GM12878 (cell line): ENCODE measurements around the gene RAB30. TPM values are rescaled to one million over a fixed set of nuclear protein-coding genes. Genes with fewer than 3 reads are reported as not detected.
"Not testable (repeated sequence)": the region's sequence is repeated elsewhere in the genome, so short reads cannot be mapped to it uniquely, and the experiment has no call there.

ENCODE experiments used
- ATAC-seq: fragments of 200-7000 bp; cut with Tn5 transposase; 3 replicates; pipeline ENCODE4 v1.9.1; 2020; ENCODE audit warnings: mild to moderate bottlenecking, moderate library complexity
- BruUV-seq: library from RNA; stranded (reverse); fragments of 400-500 nt; replicated peaks from 2 replicates; lab custom pipeline; 2021; lab: Mats Ljungman, UMichigan
- CTCF ChIA-PET: fragments of 300-600 bp; sonication (Branson Sonifier 250); formaldehyde crosslinking; extraction: SDS; loops from one replicate; lab custom pipeline; 2021; ENCODE audit warnings: inconsistent platforms; lab: Yijun Ruan, JAX
- POLR2A ChIA-PET: fragments of 350-600 bp; formaldehyde crosslinking; extraction: SDS; loops from one replicate; lab custom pipeline; 2021; ENCODE audit warnings: inconsistent platforms; lab: Charles Lee
- RAD21 ChIA-PET: fragments of 300-600 bp; sonication (Branson Sonifier 250); formaldehyde crosslinking; loops from one replicate; lab custom pipeline; 2023; ENCODE audit warnings: antibody characterized with exemption; ENCODE audit not compliant: unreplicated experiment; lab: Charles Lee
- SMC1A ChIA-PET: fragments of 300-600 bp; sonication (Branson Sonifier 250); formaldehyde crosslinking; loops from one replicate; lab custom pipeline; 2023; ENCODE audit not compliant: unreplicated experiment, uncharacterized antibody; lab: Charles Lee
- DNase-seq: peaks from one replicate; pipeline ENCODE4 v3.0.0-alpha.2; 2011; ENCODE audit warnings: low read depth, low spot score
- FAIRE-seq: peaks from 3 replicates; lab custom pipeline; 2011; peaks lifted over from hg19 to GRCh38; lab: Jason Lieb, UNC
- H2AFZ ChIP-seq: 2 replicates; pipeline ENCODE4 v1.6.0; 2011; ENCODE audit warnings: low read depth, low read length, control low read depth; ENCODE audit not compliant: control insufficient read depth
- H3K27ac ChIP-seq: 2 replicates; pipeline ENCODE4 v1.5.1; 2011; ENCODE audit warnings: control low read depth; ENCODE audit not compliant: control insufficient read depth, insufficient read depth
- H3K27me3 ChIP-seq, 2 experiments: replicated peaks in 1 of 2; 2 replicates each; pipeline versions ENCODE4 v1.6.0 to v1.6.1; 2011; ENCODE audit warnings: low read length in 1 of 2; ENCODE audit not compliant: control insufficient read depth in 2 of 2, insufficient read depth in 2 of 2
- H3K36me3 ChIP-seq, 2 experiments: 2 replicates each; pipeline ENCODE4 v1.5.1; 2011; ENCODE audit warnings: low read length in 1 of 2; ENCODE audit not compliant: control insufficient read depth in 2 of 2, insufficient read depth in 2 of 2
- H3K4me1 ChIP-seq: 2 replicates; pipeline ENCODE4 v1.6.1; 2011; ENCODE audit warnings: mild to moderate bottlenecking, low read length, moderate library complexity, mixed read lengths; ENCODE audit not compliant: control insufficient read depth, insufficient read depth
- H3K4me2 ChIP-seq: 2 replicates; pipeline ENCODE4 v1.6.0; 2011; ENCODE audit warnings: control low read depth; ENCODE audit not compliant: control insufficient read depth, insufficient read depth
- H3K4me3 ChIP-seq: fragments of 200-600 bp; sonication (generic); 2 replicates; pipeline ENCODE4 v1.5.1; 2016
- H3K79me2 ChIP-seq: 2 replicates; pipeline ENCODE4 v1.6.0; 2011; ENCODE audit warnings: low read length; ENCODE audit not compliant: control insufficient read depth, insufficient read depth
- H3K9ac ChIP-seq: 2 replicates; pipeline ENCODE4 v1.8.0; 2011; ENCODE audit warnings: low read length, control low read depth, mixed read lengths; ENCODE audit not compliant: control insufficient read depth, insufficient read depth
- H3K9me3 ChIP-seq: replicated peaks from 3 replicates; pipeline ENCODE4 v1.5.1; 2011; ENCODE audit warnings: mild to moderate bottlenecking, low read length; ENCODE audit not compliant: control insufficient read depth, insufficient read depth
- H4K20me1 ChIP-seq: 2 replicates; pipeline ENCODE4 v1.6.0; 2011; ENCODE audit not compliant: control insufficient read depth, insufficient read depth
- CHD1 ChIP-seq: IDR thresholded peaks from 2 replicates; pipeline ENCODE4 v1.6.1; 2012; ENCODE audit warnings: low read depth, low read length, improper control_type of control experiment
- CHD4 ChIP-seq: fragments of 200-600 bp; sonication (generic); IDR thresholded peaks from 2 replicates; pipeline ENCODE4 v1.6.1; 2016; ENCODE audit warnings: mild to moderate bottlenecking
- CREB1 ChIP-seq: IDR thresholded peaks from 2 replicates; pipeline ENCODE4 v1.6.1; 2012; ENCODE audit warnings: low read depth, mild to moderate bottlenecking, inconsistent platforms
- GATAD2B ChIP-seq: fragments of 450-650 bp; conservative IDR thresholded peaks from 2 replicates; pipeline ENCODE4 v1.6.1; 2017; ENCODE audit warnings: low read depth, mild to moderate bottlenecking, moderate library complexity
- MAX ChIP-seq: IDR thresholded peaks from 2 replicates; pipeline ENCODE4 v1.6.1; 2012; ENCODE audit warnings: low read depth, low read length, improper control_type of control experiment
- MTA3 ChIP-seq: IDR thresholded peaks from 2 replicates; pipeline ENCODE4 v1.6.1; 2012; ENCODE audit warnings: low read length, inconsistent platforms, borderline replicate concordance
- NFYA ChIP-seq: IDR thresholded peaks from 2 replicates; pipeline ENCODE4 v1.6.1; 2011; ENCODE audit warnings: low read depth, mild to moderate bottlenecking, low read length, improper control_type of control experiment, borderline replicate concordance
- NR2C1 ChIP-seq: fragments of 450-650 bp; IDR thresholded peaks from 2 replicates; pipeline ENCODE4 v1.6.1; 2017; ENCODE audit warnings: antibody characterized with exemption, mild to moderate bottlenecking, moderate library complexity
- POLR2A ChIP-seq: IDR thresholded peaks from 2 replicates; pipeline ENCODE4 v1.6.1; 2011; ENCODE audit warnings: low read depth, mild to moderate bottlenecking, low read length
- RAD21 ChIP-seq: IDR thresholded peaks from 2 replicates; pipeline ENCODE4 v1.6.1; 2011; ENCODE audit warnings: mild to moderate bottlenecking, low read depth, low read length, moderate library complexity; ENCODE audit not compliant: insufficient read depth
- RAD51 ChIP-seq: fragments of 450-650 bp; IDR thresholded peaks from 2 replicates; pipeline ENCODE4 v1.6.1; 2016; ENCODE audit warnings: moderate library complexity, mild to moderate bottlenecking, inconsistent platforms
- SRF ChIP-seq, 2 experiments: IDR thresholded peaks; 2 replicates each; pipeline ENCODE4 v1.6.1; 2011; ENCODE audit warnings: low read depth in 2 of 2, low read length in 2 of 2, mild to moderate bottlenecking in 1 of 2, moderate library complexity in 1 of 2
- ZBED1 ChIP-seq: IDR thresholded peaks from 2 replicates; pipeline ENCODE4 v1.6.1; 2016; ENCODE audit warnings: borderline replicate concordance
- ZNF217 ChIP-seq: fragments of 450-650 bp; IDR thresholded peaks from 2 replicates; pipeline ENCODE4 v1.6.1; 2017; ENCODE audit warnings: antibody characterized with exemption, mild to moderate bottlenecking
- ZNF622 ChIP-seq: fragments of 450-650 bp; IDR thresholded peaks from 2 replicates; pipeline ENCODE4 v1.6.1; 2017; ENCODE audit warnings: mild to moderate bottlenecking, inconsistent platforms
- WGBS: methylation state at CpG from one replicate; pipeline ENCODE4 v1.1.6; 2016; ENCODE audit warnings: low lambda C conversion rate; ENCODE audit not compliant: insufficient replicate concordance, insufficient coverage; ENCODE audit errors: missing lambda C conversion rate; 5-methylcytosine and 5-hydroxymethylcytosine counted together
- in situ Hi-C: fragments of 300-500 bp; cut with MboI; formaldehyde crosslinking; loops from 9 replicates; pipeline ENCODE4 v1.14.3; 2018; ENCODE audit warnings: mixed read lengths
- intact Hi-C: fragments of 100-400 bp; cut with micrococcal nuclease; formaldehyde crosslinking; loops from one replicate; pipeline ENCODE4 v1.14.2; 2022; ENCODE audit not compliant: unreplicated experiment
- polyA plus RNA-seq, 11 experiments: library from polyadenylated mRNA; depleted of rRNA in 4 of 11; unstranded in 6 of 11; stranded (reverse) in 5 of 11; fragments of >200 nt; fragmentation: Nextera tagmentation in 4 of 11; fragmentation: Illumina TruSeq in 1 of 11; extraction: Ambion mirVana in 4 of 11; extraction: Trizol in 1 of 11; gene quantifications; 1 replicate in 1 of 11; 2 replicates in 10 of 11; pipeline versions ENCODE4 v1.2.1 to v1.2.3, GENCODE V29; 2011 to 2016; ENCODE audit warnings: inconsistent platforms in 2 of 11, missing spikeins in 2 of 11, low read depth in 1 of 11
- total RNA-seq, 4 experiments: library from RNA; depleted of rRNA in 3 of 4; stranded (reverse); fragments of >200 nt in 3 of 4; fragmentation: Illumina TruSeq in 1 of 4; extraction: Trizol in 1 of 4; gene quantifications; 2 replicates each; pipeline versions ENCODE4 v1.2.1 to v1.2.3, GENCODE V29; 2013 to 2021

RAB30 gene
- total and polyA plus RNA-seq, 10 of the 15 experiments (the other 5 are each of a cell fraction or from before 2014, with no cell fraction given): 9.8 to 26.7 (median 19.2) TPM

GRCh38 chr11:82967381-82967780 lies 104.3 kb downstream of the RAB30 start (continued):
- TF ChIP-seq NR2C1: no peak

- in situ Hi-C loops, H4K20me1 ChIP-seq, H3K27me3 ChIP-seq, BruUV-seq, ATAC-seq, H3K9ac ChIP-seq, H3K79me2 ChIP-seq, H3K27ac ChIP-seq, H2AFZ ChIP-seq, H3K36me3 ChIP-seq, H3K9me3 ChIP-seq, FAIRE-seq, intact Hi-C loops, H3K4me2 ChIP-seq, H3K4me3 ChIP-seq, DNase-seq: not testable (repeated sequence)
- SMC1A ChIA-PET: interaction anchor here (1.0 to 10.6 kb wide), 15 partner anchors 9 to 166 kb away, joined by 3 to 85 read pairs (median 5); partner anchors contain the start of gene DDIAS
- CTCF ChIA-PET: interaction anchor here (1.5 to 2.5 kb wide), 4 partner anchors 9 to 36 kb away, joined by 3 to 9 read pairs (median 6); no protein-coding TSS in a partner anchor
- peaks cover 17% of the 10 kb centered on the region for H3K4me1 ChIP-seq
- RAD21 ChIA-PET: interaction anchor here (1.5 to 2.9 kb wide), 2 partner anchors 32 to 61 kb away, joined by 4 to 14 read pairs; partner anchors contain the start of gene DDIAS
- POLR2A ChIA-PET: interaction anchor here (1.1 to 3.8 kb wide), 5 partner anchors 9 to 194 kb away, joined by 3 to 25 read pairs (median 3); partner anchors contain the start of genes PCF11 and PRCP
Measured at GRCh38 chr11:82962021-82962420, 109.7 kb downstream of the RAB30 start.

- Histone ChIP-seq H3K36me3 (no peaks in the 10 kb centered on the region), H3K4me2 (peak overlapping the region; percentile 79), H3K27ac (peak overlapping the region; percentile 72), H2AFZ (peak overlapping the region; percentile 33), H3K79me2 (no peaks in the 10 kb centered on the region), H3K4me1 (peaks cover 17% of the 10 kb centered on the region), H3K27me3 (no peaks in the 10 kb centered on the region), H3K9ac (0 out of 2 replicates have a peak overlapping the region, but pooled peaks have one; percentile 4), H3K9me3 (peaks cover 2% of the 10 kb centered on the region; the same call in 1 of the 3 replicates), H4K20me1 (no peaks in the 10 kb centered on the region), H3K4me3 (peak overlapping the region; percentile 3; the same call in 1 of the 2 replicates)
- in situ Hi-C loops: no loop called here
- peak; percentile 50 for ATAC-seq
- 88% methylated on average over 2 of the region's 2 CpGs for WGBS
- no peak for FAIRE-seq
- RAD21 ChIA-PET: interaction anchor here (0.6 to 2.9 kb wide), 16 partner anchors 8 to 102 kb away, joined by 3 to 16 read pairs (median 4); no protein-coding TSS in a partner anchor
- SMC1A ChIA-PET: interaction anchor here (0.7 to 10.6 kb wide), 19 partner anchors 10 to 167 kb away, joined by 3 to 85 read pairs (median 5); partner anchors contain the start of gene DDIAS
- CTCF ChIA-PET: interaction anchor here (0.8 to 2.0 kb wide), 7 partner anchors 10 to 200 kb away, joined by 3 to 9 read pairs (median 3); no protein-coding TSS in a partner anchor
- DNase-seq: no peak
- intact Hi-C loops: loop anchor here (1.0 kb wide), 1 partner anchor 9 kb away; no protein-coding TSS in a partner anchor
- POLR2A ChIA-PET: interaction anchor here (0.9 to 3.8 kb wide), 12 partner anchors 10 to 196 kb away, joined by 3 to 25 read pairs (median 4); partner anchors contain the start of genes DDIAS and PCF11
- BruUV-seq: no TSS peak
- no peak for TF ChIP-seq CREB1
- no peak for TF ChIP-seq POLR2A
- TF ChIP-seq NFYA: no peak
- TF ChIP-seq RAD21: no peak
- TF ChIP-seq CHD1: no peak
- no peak for TF ChIP-seq MTA3
- TF ChIP-seq GATAD2B: no peak
- TF ChIP-seq ZBED1: no peak
- TF ChIP-seq CHD4: no peak
- no peak for TF ChIP-seq SRF (IDR thresholded peaks at IDR 0.05; ENCODE audit: low read depth in 2 of 2, low read length in 2 of 2)
- no peak for TF ChIP-seq ZNF622
- TF ChIP-seq RAD51: no peak
- no peak for TF ChIP-seq MAX
- no peak for TF ChIP-seq ZNF217
Measured at GRCh38 chr11:82960779-82961143, 110.9 kb downstream of the RAB30 start.
